WI38 (cell line): ENCODE data around the gene HMGN2.
A peak's percentile ranks its signal among the peaks of the same experiment; 100 is the strongest.

Experiments used
- H3K4me3 ChIP-seq: 2 replicates; pipeline ENCODE4 v1.5.1; 2011; ENCODE audit warnings: low read depth, mild to moderate bottlenecking, control low read depth, low read length
- CTCF ChIP-seq: IDR thresholded peaks from 2 replicates; pipeline ENCODE4 v1.5.1; 2012; ENCODE audit warnings: low read depth, mild to moderate bottlenecking, control low read depth, low read length

The HMGN2 gene

GRCh38 chr1:26472320-26472900 lies at the start of gene HMGN2:
Gene HMGN2, plus strand, starts transcription at chr1:26472440. Its CDS starts 173 bp downstream, at chr1:26472613.
- H3K4me3 ChIP-seq: peak within 1 kb of the TSS; percentile 76
- TF ChIP-seq CTCF: no peak

DNA sequence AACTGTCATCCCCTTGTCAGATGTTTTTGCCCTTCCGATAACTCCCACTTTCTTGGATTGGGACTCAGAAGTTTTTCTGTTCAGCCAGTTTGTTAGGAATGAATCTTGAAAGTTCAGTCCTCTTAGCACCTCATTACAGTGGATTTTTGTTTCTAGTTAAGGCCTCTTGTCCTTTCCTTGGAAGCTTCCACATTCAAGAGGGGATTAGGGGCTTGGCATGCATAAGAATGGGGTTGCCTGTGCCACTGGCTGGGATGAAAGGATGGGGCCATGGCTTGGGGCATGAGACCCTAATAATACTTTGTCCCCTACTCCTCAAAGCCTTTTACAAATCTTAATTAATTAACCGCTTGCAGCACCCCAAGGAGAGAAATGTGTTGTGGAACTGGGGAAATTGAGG lies 42.5 kb upstream of the HMGN2 start:
- H3K4me3 ChIP-seq: no peak overlapping the region
- no peak for TF ChIP-seq CTCF

- no peak for TF ChIP-seq CTCF
- peak within 1 kb of the TSS; percentile 79 for H3K4me3 ChIP-seq
Measured at GRCh38 chr1:26431979-26432695, 40.1 kb upstream of the HMGN2 start, which contains the start of gene DHDDS. Gene DHDDS, plus strand, starts transcription at chr1:26432321. Its CDS starts 625 bp downstream, at chr1:26432946.

DNA sequence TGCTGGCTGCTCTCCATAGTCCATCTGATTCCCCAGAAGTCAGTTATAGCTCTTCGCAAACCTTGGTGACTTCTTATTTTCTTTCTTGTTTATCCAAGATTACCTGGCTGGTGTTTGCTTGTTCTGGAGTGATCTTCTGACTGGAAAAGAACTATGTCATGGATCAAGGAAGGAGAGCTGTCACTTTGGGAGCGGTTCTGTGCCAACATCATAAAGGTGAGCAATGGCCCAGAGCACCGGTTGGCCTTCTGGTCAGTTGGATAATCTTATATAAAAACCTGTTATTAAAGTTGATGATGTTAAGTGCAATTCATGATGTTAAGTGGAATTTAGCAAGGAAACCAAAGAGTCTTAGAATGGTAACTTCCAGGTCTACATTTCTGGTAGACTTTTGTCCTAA lies 39.4 kb upstream of the HMGN2 start:
- no peak for TF ChIP-seq CTCF

DNA sequence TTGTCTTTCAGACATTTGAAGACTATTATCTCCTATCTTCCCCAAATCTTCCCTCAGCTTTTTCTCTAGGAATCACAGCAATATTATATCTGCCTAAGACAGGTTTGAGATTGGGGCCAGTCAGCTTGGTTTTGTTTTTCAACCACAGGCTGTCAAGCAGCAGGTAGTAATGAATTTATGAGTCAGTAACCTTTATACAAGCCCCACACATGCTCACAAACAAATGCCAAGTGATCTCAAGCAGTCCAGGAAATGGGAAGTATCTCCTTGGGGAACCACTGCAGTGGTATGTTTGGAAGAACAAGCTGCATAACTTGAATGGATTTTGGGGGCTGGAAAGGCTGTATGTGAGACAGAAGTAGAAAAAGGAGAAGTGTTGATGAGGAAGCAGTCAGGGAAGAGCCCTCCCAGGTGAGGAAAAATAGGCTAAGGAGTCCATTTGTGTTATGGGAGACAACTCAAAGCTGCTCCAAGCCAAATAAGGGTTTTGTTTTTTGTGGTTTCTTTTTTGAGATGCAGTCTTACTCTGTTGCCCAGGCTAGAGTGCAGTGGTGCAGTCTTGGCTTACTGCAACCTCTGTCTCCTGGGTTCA lies 38.0 kb upstream of the HMGN2 start:
- TF ChIP-seq CTCF: no peak
- H3K4me3 ChIP-seq: no peak overlapping the region

More for the DNA sequence above, 39.4 kb upstream of the HMGN2 start:
- peak overlapping the region; percentile 79 for H3K4me3 ChIP-seq

- TF ChIP-seq CTCF: no peak
- no peak overlapping the region for H3K4me3 ChIP-seq
Measured at GRCh38 chr1:26438041-26438440, 34.2 kb upstream of the HMGN2 start.

GRCh38 chr1:26440259-26440658 lies 32.0 kb upstream of the HMGN2 start:
- no peak overlapping the region for H3K4me3 ChIP-seq
- no peak for TF ChIP-seq CTCF
